Coronary artery (tissue), 2 donors: ENCODE data around the gene ABLIM2.
"Not testable (repeated sequence)": the region's sequence is repeated elsewhere in the genome, so short reads cannot be mapped to it uniquely, and the experiment has no call there.

Experiments used
- DNase-seq: peaks from one replicate; pipeline ENCODE4 v3.0.0-alpha.2; 2017; ENCODE audit warnings: low spot score
- H3K27ac ChIP-seq, 2 donors: fragments of 200-600 bp; sonication (generic); one replicate each; pipeline ENCODE4 v1.5.1; 2016 to 2019
- H3K4me3 ChIP-seq: fragments of 200-600 bp; sonication (generic); 2 replicates; pipeline ENCODE4 v1.5.1; 2016; ENCODE audit warnings: mild to moderate bottlenecking, moderate library complexity
- CTCF ChIP-seq: fragments of 200-600 bp; sonication (generic); IDR thresholded peaks from one replicate; pipeline ENCODE4 v1.5.1; 2019; ENCODE audit warnings: antibody characterized with exemption

ABLIM2 gene

GRCh38 chr4:7918981-7919380 is 239.6 kb downstream of the ABLIM2 start:
- DNase-seq = peak; percentile 33
- TF ChIP-seq CTCF = no peak
- Histone ChIP-seq H3K4me3 (no peak overlapping the region), H3K27ac (no peak overlapping the region)

GRCh38 chr4:7918187-7918586 is 240.4 kb downstream of the ABLIM2 start:
- H3K27ac ChIP-seq, H3K4me3 ChIP-seq: not testable (repeated sequence)

GRCh38 chr4:7917669-7918068 is 240.9 kb downstream of the ABLIM2 start:
- TF ChIP-seq CTCF = no peak
- DNase-seq = peak; percentile 38
- H3K4me3 ChIP-seq = no peak overlapping the region
- no peak overlapping the region for H3K27ac ChIP-seq

More at GRCh38 chr4:7918187-7918586, 240.4 kb downstream of the ABLIM2 start:
- peak; percentile 11 for DNase-seq

GRCh38 chr4:7915875-7916242 is 242.8 kb downstream of the ABLIM2 start:
- H3K27ac ChIP-seq = no peak overlapping the region
- DNase-seq = no peak
- no peak overlapping the region for H3K4me3 ChIP-seq
- TF ChIP-seq CTCF = no peak
